T-cell (primary cell): Measurements from ENCODE around the gene TCF12. TPM values are rescaled to one million over a fixed set of nuclear protein-coding genes. Genes with fewer than 3 reads are reported as not detected.

Experiments used
- ATAC-seq, 4 experiments: fragments of 200-7000 bp in 3 of 4; fragments of 150-1000 bp in 1 of 4; cut with Tn5 transposase; replicated peaks in 1 of 4; 1 replicate in 3 of 4; 2 replicates in 1 of 4; pipeline ENCODE4 v1.10.0; 2021; ENCODE audit warnings: moderate library complexity in 3 of 4, mild to moderate bottlenecking in 2 of 4, moderate number of reproducible peaks in 1 of 4
- CTCF ChIA-PET, 2 donors: fragments of 300-600 bp; sonication (Branson Sonifier 250); formaldehyde crosslinking; loops; one replicate each; lab custom pipeline; 2022; ENCODE audit warnings: antibody characterized with exemption in 2 of 2; lab: Charles Lee
- POLR2A ChIA-PET, 2 donors: fragments of 300-600 bp; sonication (Branson Sonifier 250); formaldehyde crosslinking; loops; one replicate each; lab custom pipeline; 2022; ENCODE audit warnings: antibody characterized with exemption in 2 of 2; lab: Charles Lee
- DNase-seq, 35 experiments: peaks; one replicate each; pipeline versions ENCODE4 v3.0.0 to v3.0.0-alpha.2; 2013 to 2023
- H3K27ac ChIP-seq: one replicate; pipeline ENCODE4 v1.5.1; 2013; ENCODE audit warnings: low read length
- H3K27me3 ChIP-seq, 2 experiments: replicated peaks in 1 of 2; 1 replicate in 1 of 2; 2 replicates in 1 of 2; pipeline versions ENCODE4 v1.6.1 to v1.7.0; 2013; ENCODE audit warnings: low read length in 1 of 2, mixed read lengths in 1 of 2; ENCODE audit not compliant: control insufficient read depth in 2 of 2, insufficient read depth in 2 of 2; ENCODE audit errors: extremely low read depth in 1 of 2
- H3K36me3 ChIP-seq, 2 donors: 1 replicate in 1 of 2; 2 replicates in 1 of 2; pipeline versions ENCODE4 v1.6.1 to v1.7.0; 2013; ENCODE audit warnings: low read length in 1 of 2; ENCODE audit not compliant: control insufficient read depth in 2 of 2, insufficient read depth in 1 of 2; ENCODE audit errors: extremely low read depth in 1 of 2
- H3K4me1 ChIP-seq, 2 experiments: 1 replicate in 1 of 2; 2 replicates in 1 of 2; pipeline versions ENCODE4 v1.6.1 to v1.7.0; 2013; ENCODE audit warnings: low read length in 2 of 2, mixed read lengths in 1 of 2; ENCODE audit not compliant: insufficient read depth in 2 of 2, control insufficient read depth in 1 of 2; ENCODE audit errors: extremely low read depth in 1 of 2
- H3K4me3 ChIP-seq, 2 donors: 1 replicate in 1 of 2; 2 replicates in 1 of 2; pipeline versions ENCODE4 v1.5.1 to v1.7.0; 2013; ENCODE audit warnings: mild to moderate bottlenecking in 2 of 2, low read length in 1 of 2, moderate library complexity in 1 of 2; ENCODE audit not compliant: control insufficient read depth in 1 of 2; ENCODE audit errors: extremely low read depth in 1 of 2
- H3K9me3 ChIP-seq: 2 replicates; pipeline ENCODE4 v1.7.0; 2013
- H3K27ac Mint-ChIP-seq, 2 donors: one replicate each; pipeline ENCODE4 v1.8.0; 2020 to 2021; ENCODE audit warnings: mild to moderate bottlenecking in 2 of 2, mixed read lengths in 2 of 2
- H3K27me3 Mint-ChIP-seq, 2 donors: one replicate each; pipeline ENCODE4 v1.8.0; 2021 to 2022; ENCODE audit warnings: mixed read lengths in 2 of 2
- H3K36me3 Mint-ChIP-seq: one replicate; pipeline ENCODE4 v1.8.0; 2021; ENCODE audit warnings: mixed read lengths
- H3K4me1 Mint-ChIP-seq, 3 donors: one replicate each; pipeline ENCODE4 v1.8.0; 2020 to 2022; ENCODE audit warnings: mixed read lengths in 3 of 3, mild to moderate bottlenecking in 1 of 3
- H3K4me3 Mint-ChIP-seq, 3 donors: one replicate each; pipeline ENCODE4 v1.8.0; 2020 to 2022; ENCODE audit warnings: mild to moderate bottlenecking in 3 of 3, mixed read lengths in 3 of 3, moderate library complexity in 3 of 3
- H3K9me3 Mint-ChIP-seq, 3 donors: one replicate each; pipeline ENCODE4 v1.8.0; 2020 to 2022; ENCODE audit warnings: mixed read lengths in 3 of 3
- WGBS: methylation state at CpG from one replicate; pipeline ENCODE4 v1.1.5; 2013; ENCODE audit warnings: missing lambda C conversion rate; ENCODE audit not compliant: insufficient coverage; 5-methylcytosine and 5-hydroxymethylcytosine counted together
- total RNA-seq, 35 experiments: library from RNA in 6 of 35; stranded (reverse) in 6 of 35; fragments of 120-200 nt in 1 of 35; gene quantifications; one replicate each; pipeline versions ENCODE4 v1.2.1 to v1.2.4 and lab custom pipeline; 2013 to 2026

TCF12 gene
- total RNA-seq, 5 donors from 2014 or later (not counting 1 experiment from before 2014, with no cell fraction given) = 68.0 to 94.3 (median 83.0) TPM

GRCh38 chr15:57070674-57071073 lies 152.2 kb downstream of the TCF12 start:
- Histone ChIP-seq H3K9me3 (no peaks in the 10 kb centered on the region), H3K27me3 (no peaks in the 10 kb centered on the region), H3K36me3 (no peaks in the 10 kb centered on the region), H3K27ac (no peak overlapping the region), H3K4me3 (no peak overlapping the region), H3K4me1 (peaks cover 0 to 3% of the 10 kb centered on the region in 2 experiments)
- no peak overlapping the region for H3K27ac Mint-ChIP-seq
- no peak overlapping the region for H3K4me3 Mint-ChIP-seq
- no CpG with 5 or more reads among the region's 1 CpG for WGBS
- H3K4me1 Mint-ChIP-seq = peaks cover 36 to 46% (median 40%) of the 10 kb centered on the region in 3 donors
- DNase-seq = no peak
- no peaks in the 10 kb centered on the region for H3K9me3 Mint-ChIP-seq
- POLR2A ChIA-PET = interaction anchor here in 1 of 2 donors (0.6 kb wide), 1 partner anchor 93 kb away, joined by 3 read pairs; no protein-coding TSS in a partner anchor
- H3K36me3 Mint-ChIP-seq = no peaks in the 10 kb centered on the region
- no peaks in the 10 kb centered on the region for H3K27me3 Mint-ChIP-seq
- no peak for ATAC-seq
- CTCF ChIA-PET = no interaction called here

GRCh38 chr15:57079446-57079845 lies 161.0 kb downstream of the TCF12 start:
- peaks cover 4% of the 10 kb centered on the region for H3K36me3 Mint-ChIP-seq
- H3K4me1 Mint-ChIP-seq = peaks cover 33 to 47% (median 44%) of the 10 kb centered on the region in 3 donors
- H3K4me3 ChIP-seq = no peak overlapping the region
- no peaks in the 10 kb centered on the region for H3K9me3 Mint-ChIP-seq
- H3K9me3 ChIP-seq = no peaks in the 10 kb centered on the region
- DNase-seq (peak in 17 of 35 experiments; percentile 3 to 34 (median 12)), ATAC-seq (peak in 1 of 4 experiments; percentile 50)
- no peaks in the 10 kb centered on the region for H3K27me3 ChIP-seq
- no CpG with 5 or more reads among the region's 5 CpGs for WGBS
- H3K27ac Mint-ChIP-seq = no peak overlapping the region
- H3K4me3 Mint-ChIP-seq = no peak overlapping the region
- POLR2A ChIA-PET = no interaction called here
- peaks cover 0 to 10% of the 10 kb centered on the region in 2 experiments for H3K4me1 ChIP-seq
- H3K36me3 ChIP-seq = no peaks in the 10 kb centered on the region
- CTCF ChIA-PET = interaction anchor here in 1 of 2 donors (0.5 kb wide), 1 partner anchor 19 kb away, joined by 3 read pairs; no protein-coding TSS in a partner anchor
- no peaks in the 10 kb centered on the region for H3K27me3 Mint-ChIP-seq
- no peak overlapping the region for H3K27ac ChIP-seq

GRCh38 chr15:57079931-57080620 lies 161.6 kb downstream of the TCF12 start:
- peak in 1 of 35 experiments; percentile 9 for DNase-seq
- 58% methylated on average over 3 of the region's 4 CpGs for WGBS
- H3K27me3 Mint-ChIP-seq = no peaks in the 10 kb centered on the region
- no peaks in the 10 kb centered on the region for H3K36me3 ChIP-seq
- no peaks in the 10 kb centered on the region for H3K9me3 Mint-ChIP-seq
- peaks cover 33 to 50% (median 45%) of the 10 kb centered on the region in 3 donors for H3K4me1 Mint-ChIP-seq
- POLR2A ChIA-PET = no interaction called here
- H3K9me3 ChIP-seq = no peaks in the 10 kb centered on the region
- H3K27ac Mint-ChIP-seq = no peak overlapping the region
- peaks cover 0 to 10% of the 10 kb centered on the region in 2 experiments for H3K4me1 ChIP-seq
- H3K4me3 Mint-ChIP-seq = no peak overlapping the region
- CTCF ChIA-PET = interaction anchor here in 1 of 2 donors (0.5 kb wide), 1 partner anchor 18 kb away, joined by 3 read pairs; no protein-coding TSS in a partner anchor
- H3K36me3 Mint-ChIP-seq = peaks cover 4% of the 10 kb centered on the region
- ATAC-seq = peak in 2 of 4 experiments; percentile 32 to 48
- no peak overlapping the region for H3K4me3 ChIP-seq
- H3K27me3 ChIP-seq = no peaks in the 10 kb centered on the region
- no peak overlapping the region for H3K27ac ChIP-seq

GRCh38 chr15:57082054-57082728 lies 163.7 kb downstream of the TCF12 start:
- H3K27me3 ChIP-seq = no peaks in the 10 kb centered on the region
- WGBS = 86% methylated on average over 1 of the region's 3 CpGs
- POLR2A ChIA-PET = no interaction called here
- no peaks in the 10 kb centered on the region for H3K27me3 Mint-ChIP-seq
- ATAC-seq (no peak), DNase-seq (no peak)
- H3K4me3 Mint-ChIP-seq = no peak overlapping the region
- H3K36me3 ChIP-seq = no peaks in the 10 kb centered on the region
- peaks cover 0 to 10% of the 10 kb centered on the region in 2 experiments for H3K4me1 ChIP-seq
- no peaks in the 10 kb centered on the region for H3K36me3 Mint-ChIP-seq
- no peaks in the 10 kb centered on the region for H3K9me3 ChIP-seq
- H3K27ac Mint-ChIP-seq = no peak overlapping the region
- CTCF ChIA-PET = no interaction called here
- no peak overlapping the region for H3K27ac ChIP-seq
- H3K4me1 Mint-ChIP-seq = peaks cover 33 to 46% (median 38%) of the 10 kb centered on the region in 3 donors
- no peak overlapping the region for H3K4me3 ChIP-seq
- no peaks in the 10 kb centered on the region for H3K9me3 Mint-ChIP-seq

GRCh38 chr15:57084192-57084591 lies 165.7 kb downstream of the TCF12 start:
- 100% methylated on average over 1 of the region's 3 CpGs for WGBS
- DNase-seq (no peak), ATAC-seq (no peak)
- Mint-ChIP-seq H3K27me3 (no peaks in the 10 kb centered on the region), H3K4me3 (no peak overlapping the region), H3K4me1 (peaks cover 29 to 35% (median 32%) of the 10 kb centered on the region in 3 donors), H3K27ac (no peak overlapping the region), H3K36me3 (no peaks in the 10 kb centered on the region), H3K9me3 (no peaks in the 10 kb centered on the region)
- Histone ChIP-seq H3K36me3 (no peaks in the 10 kb centered on the region), H3K4me3 (no peak overlapping the region), H3K9me3 (no peaks in the 10 kb centered on the region), H3K27ac (no peak overlapping the region), H3K27me3 (no peaks in the 10 kb centered on the region), H3K4me1 (peaks cover 0 to 7% of the 10 kb centered on the region in 2 experiments)
- ChIA-PET CTCF (no interaction called here), POLR2A (interaction anchor here in 1 of 2 donors (0.5 to 0.6 kb wide), 2 partner anchors 66 to 138 kb away, joined by 3 read pairs; no protein-coding TSS in a partner anchor)

GRCh38 chr15:57085267-57085666 lies 166.8 kb downstream of the TCF12 start:
- no CpG with 5 or more reads among the region's 4 CpGs for WGBS

More at GRCh38 chr15:57085267-57085666, 166.8 kb downstream of the TCF12 start:
- H3K4me1 Mint-ChIP-seq = peaks cover 28 to 33% (median 29%) of the 10 kb centered on the region in 3 donors
- no peaks in the 10 kb centered on the region for H3K9me3 Mint-ChIP-seq
- no peaks in the 10 kb centered on the region for H3K9me3 ChIP-seq
- H3K36me3 Mint-ChIP-seq = no peaks in the 10 kb centered on the region
- no peaks in the 10 kb centered on the region for H3K36me3 ChIP-seq
- no peak overlapping the region for H3K4me3 ChIP-seq
- peaks cover 0 to 3% of the 10 kb centered on the region in 2 experiments for H3K4me1 ChIP-seq
- no peaks in the 10 kb centered on the region for H3K27me3 Mint-ChIP-seq
- no peak overlapping the region for H3K27ac Mint-ChIP-seq
- H3K4me3 Mint-ChIP-seq = no peak overlapping the region
- ChIA-PET POLR2A (no interaction called here), CTCF (interaction anchor here in 1 of 2 donors (0.6 kb wide), 1 partner anchor 475 kb away, joined by 3 read pairs; no protein-coding TSS in a partner anchor)
- DNase-seq (no peak), ATAC-seq (no peak)
- H3K27me3 ChIP-seq = no peaks in the 10 kb centered on the region
- no peak overlapping the region for H3K27ac ChIP-seq
